ENCODE data around the gene CACNA1B.

Gene CACNA1B

DNA sequence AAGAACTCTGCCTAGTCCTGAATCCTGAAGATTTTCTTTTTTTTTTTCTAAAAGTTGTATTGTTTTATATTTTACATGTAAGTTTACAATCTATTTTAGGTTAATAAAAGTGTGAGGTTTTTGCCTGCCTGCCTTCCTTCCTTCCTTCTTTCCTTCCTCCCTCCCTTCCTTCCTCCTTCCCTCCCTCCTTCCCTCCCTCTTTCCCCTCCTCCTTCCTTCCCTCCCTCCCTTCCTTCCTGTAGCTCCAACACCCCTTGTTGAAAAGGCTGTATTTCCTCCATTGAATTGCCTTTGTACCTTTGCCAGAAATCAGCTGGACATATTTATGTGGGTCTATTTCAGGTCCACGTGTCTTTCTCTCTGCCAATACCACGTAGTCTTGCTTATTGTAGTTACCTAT is 46.6 kb downstream of the CACNA1B start:
- peak; percentile 48 for DNase-seq

DNA sequence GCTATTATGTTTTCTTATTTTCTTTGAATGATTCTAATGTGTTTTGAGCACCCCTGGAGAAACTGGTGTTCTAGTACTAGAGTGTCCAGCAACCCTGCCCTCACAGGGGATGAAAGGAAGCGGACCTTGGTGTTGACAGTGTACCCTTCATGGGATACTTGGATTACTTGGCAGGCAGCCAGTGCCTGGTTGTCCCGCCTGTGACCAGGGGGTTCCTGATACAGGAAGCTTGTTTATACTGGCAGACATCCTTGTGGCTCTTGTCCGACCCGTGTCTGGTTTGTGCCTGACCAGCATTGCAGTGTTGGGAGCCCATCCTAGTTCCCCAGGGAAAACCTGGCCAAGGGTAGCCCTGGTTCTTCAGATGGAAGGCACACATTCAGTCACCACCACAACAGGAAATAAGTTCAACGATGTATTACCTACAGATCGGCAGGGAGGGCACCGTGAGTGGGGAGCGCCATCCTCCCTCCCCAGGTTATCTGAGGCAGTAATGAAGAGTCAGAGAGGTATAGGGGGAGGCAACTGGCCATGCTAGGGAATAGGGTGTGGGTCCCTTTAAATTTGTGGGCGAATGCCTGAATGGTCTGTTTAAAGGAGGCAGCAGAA is 47.3 kb downstream of the CACNA1B start:
- peak; percentile 36 for DNase-seq

DNA sequence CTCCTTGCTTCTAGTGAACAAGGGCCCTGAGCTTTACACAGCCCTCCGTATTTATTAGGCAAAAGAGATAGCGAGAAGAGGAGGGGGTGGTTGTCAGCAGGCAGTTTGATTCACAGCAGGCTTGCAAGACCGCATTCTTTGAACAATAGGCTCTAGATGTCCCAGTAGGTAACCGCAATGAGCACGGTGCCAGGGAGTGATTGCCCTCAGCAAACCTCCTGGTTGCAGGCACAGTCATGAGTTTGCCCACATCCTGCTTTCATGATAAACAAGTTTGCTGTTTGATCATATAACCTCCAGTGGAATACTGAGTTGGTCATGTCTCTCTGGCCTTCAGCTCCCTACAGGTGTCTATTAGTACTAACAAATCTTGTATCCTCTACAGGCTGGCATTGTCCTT is 66.1 kb downstream of the CACNA1B start:
- DNase-seq: no peak

DNA sequence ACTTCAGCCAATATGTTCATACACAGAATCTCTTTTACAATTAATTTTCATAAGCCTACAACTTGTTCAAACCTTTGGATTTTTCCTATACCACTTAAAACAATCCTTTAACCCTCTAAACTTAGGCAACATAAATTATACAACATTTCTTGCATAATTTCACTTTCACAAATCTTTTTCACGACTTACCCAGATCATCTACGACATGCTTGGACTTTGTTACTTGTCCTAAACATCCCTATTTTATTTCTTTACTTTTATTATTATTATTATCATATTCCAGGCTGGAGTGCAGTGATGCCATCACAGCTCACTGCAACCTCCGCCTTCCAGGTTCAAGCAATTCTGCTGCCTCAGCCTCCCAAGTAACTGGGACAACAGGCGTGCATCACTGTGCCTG is 68.0 kb downstream of the CACNA1B start:
- no peak for DNase-seq

DNA sequence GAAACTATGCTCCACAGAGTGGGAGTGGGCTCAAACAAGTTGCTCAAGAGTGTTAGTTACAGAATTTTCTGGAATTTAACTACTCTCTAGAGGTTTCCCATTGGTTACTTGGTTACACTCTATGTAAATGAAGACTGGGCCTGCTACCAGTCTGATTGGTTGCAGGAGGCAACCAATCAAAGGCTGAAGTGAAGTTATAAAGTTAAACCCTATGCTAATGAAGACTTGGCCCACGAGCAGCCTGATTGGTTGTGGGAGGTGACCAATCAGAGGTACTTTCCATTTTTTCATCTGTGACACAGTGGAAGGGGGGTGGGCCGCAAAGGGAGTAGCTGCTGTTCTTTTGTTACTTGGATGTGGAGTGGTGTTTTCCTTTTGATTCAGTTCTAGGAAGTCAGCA is 69.4 kb downstream of the CACNA1B start:
- no peak for DNase-seq

DNA sequence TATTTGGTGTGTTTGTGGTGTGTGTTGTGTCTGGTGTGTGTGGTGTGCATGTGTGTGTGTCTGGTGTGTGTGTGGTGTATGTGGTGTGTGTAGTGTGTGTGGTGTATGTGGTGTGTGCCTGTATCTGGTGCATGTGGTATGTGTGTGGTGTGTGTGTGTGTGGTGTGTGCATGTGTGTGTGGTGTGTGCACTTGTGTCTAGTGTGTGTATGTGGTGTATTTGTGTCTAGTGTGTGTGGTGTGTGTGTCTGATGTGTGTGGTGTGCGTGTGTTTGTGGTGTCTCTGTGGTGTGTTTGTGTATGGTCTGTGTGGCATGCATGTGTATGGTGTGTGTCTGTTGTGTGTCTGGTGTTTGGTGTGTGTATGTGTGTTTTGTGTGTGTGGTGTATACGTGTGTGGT is 71.1 kb downstream of the CACNA1B start:
- no peak for DNase-seq

DNA sequence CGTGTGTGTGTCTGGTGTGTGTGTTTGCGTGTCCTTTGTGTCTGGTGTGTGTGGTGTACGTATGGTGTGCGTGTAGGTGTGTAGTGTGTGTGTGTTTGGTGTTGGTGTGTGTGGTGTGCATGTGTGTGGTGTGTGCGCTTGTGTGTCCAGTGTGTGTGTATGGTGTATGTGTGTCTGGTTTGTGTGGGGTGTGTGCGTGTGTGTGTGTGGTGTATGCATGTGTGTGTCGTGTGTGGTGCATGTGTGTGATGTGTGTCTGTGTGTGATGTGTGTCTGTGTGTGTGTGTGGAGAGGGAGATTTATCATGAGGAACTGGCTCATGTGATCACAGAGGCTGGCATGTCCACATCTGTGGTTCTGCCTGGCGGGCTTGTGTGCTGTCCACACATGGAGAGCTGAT is 71.7 kb downstream of the CACNA1B start:
- DNase-seq: no peak

DNA sequence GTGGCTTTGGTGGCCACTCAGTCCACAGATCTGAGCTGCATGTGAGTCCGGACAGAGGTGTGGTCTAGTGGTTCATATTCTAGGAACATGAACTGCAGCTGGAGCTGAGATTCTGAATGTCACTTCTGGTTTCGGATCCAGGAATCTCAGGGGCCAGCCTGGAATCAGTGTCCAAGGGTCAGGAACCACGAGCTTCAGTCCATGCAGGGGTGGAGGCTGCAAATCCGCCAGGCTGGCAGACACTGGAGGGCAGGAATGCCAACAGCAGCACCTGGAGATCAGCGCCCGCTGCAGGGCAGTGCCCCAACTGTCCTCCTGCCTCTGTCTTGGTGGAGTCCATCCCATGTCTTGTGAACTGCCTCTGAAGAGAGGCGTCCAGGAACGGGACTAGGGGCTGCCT is 73.5 kb downstream of the CACNA1B start:
- no peak for DNase-seq

DNA sequence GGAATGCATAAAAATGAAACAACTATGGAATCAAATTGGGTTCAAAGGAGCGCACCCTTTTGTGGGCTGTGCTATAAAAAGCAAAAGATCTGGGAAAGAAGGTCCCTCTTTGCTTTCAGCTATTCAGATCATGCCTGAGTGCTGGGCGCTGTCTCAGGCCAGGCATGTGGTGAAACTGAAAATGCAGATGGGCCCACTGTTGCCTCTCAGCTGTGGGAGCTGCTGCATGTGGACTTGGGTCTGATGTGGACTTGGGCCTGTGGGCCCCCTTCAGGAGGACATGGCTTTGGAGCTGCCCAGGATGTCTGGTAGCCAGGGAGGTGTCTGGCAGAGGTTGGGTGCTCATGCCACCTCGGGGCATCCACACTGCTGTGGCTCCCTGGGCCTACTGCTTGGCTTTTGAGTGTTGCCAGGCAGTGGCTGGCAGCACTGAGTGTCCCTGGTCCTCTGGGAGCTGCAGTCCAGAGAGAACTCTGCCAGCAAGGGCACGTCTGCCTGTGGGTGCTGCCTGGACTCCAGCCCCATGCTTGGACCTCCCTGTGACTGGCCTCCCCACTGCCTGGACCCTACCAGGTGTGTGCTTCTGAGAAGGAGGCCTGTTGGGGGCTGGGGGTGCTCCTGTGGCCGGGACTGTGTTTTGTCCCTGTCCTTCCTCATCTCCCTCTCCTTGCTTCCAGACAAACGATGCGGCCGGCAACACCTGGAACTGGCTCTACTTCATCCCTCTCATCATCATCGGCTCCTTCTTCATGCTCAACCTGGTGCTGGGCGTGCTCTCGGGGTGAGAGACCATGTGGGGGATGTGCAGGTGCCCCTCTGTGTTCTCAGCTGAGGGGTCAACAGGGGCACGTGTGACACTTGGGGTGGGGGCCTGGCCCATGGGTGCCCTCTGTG is 74.3 kb downstream of the CACNA1B start:
- DNase-seq: no peak

DNA sequence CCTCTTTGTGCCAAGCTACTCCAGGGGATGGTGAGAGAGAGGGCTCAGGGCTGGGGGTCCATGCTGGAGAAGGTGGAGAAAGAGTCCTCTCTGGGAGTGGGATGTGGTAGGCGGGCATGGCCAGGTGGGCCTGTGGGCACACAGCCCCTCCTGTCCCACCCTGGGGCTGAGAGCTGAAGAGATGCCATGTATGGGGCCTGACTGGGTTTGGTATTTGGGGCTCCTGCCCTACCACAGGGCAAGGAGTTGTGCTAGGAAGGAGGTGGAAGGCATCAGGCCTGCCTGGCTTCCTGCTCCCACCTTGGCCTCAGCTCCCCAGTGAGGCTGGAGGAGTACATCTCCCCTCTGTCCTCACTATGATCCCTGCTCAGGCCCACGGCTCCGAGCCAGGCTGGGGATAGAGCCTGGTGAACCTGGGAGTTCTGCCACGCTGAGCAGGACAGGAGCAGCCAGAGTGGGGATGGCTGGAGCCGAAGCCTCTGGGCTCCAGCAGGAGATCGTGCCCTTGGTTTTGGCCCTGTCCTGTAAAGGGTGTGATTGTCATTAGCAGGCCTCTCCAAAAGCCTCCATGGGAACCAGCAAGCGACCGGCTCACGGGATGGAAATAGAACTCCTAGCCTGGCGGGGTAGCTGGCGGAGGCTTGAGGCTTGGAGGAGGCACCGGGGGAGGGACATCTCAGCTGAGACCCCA is 75.5 kb downstream of the CACNA1B start:
- DNase-seq: no peak

DNA sequence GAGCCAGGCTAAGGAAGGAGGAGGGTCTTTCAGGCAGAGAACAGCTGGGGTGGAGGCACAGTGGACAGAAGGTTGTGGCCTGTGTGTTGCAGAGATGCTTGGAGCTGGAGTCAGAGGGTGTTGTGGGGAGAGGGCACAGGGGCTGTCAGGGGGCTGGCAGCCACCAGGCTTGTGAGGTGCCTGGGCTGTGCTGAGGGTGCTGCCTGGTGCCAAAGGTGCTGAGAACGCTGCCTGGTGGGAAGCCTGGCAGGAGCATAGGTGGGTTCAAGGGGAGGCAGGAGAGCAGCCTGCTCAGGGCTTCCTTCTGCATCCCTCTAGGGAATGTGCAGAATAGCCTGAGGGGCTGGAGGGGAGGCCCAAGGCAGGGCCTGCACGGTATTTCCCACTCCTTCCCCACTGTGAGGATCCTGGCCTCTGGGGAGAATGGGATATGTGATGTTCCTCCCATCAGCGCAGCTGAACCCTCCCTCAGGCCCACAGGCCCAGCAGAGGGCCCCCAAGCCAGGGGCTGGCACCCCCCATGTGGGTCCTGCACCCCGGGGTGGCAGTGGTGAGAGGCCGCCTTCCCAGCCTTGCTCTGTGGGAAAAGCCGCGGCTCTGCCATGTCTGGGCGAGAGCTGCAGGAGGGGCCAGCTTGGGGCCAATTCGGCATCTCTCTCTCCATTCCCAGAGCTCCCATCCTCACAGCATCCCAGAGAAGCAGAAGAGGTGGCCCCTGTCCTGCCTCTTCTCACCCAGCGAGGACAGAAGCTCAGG is 76.3 kb downstream of the CACNA1B start:
- DNase-seq: no peak

DNA sequence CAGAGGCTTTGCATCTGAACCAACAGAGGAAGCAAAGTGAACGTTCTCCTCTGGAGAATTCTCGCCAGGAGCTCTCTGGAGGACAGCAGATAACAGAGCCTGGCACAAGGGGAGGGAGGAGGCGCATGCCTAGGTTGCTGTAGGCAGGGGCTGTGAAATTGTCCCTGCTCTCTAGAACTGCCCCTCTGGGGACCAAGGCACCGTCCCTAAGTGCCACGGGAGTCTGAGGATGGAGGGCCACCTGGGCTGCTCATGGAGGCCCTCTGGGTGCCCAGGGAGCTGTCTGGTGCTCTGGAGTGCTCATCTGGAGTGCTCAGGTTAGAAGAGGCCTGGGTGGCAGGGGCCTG is 77.6 kb downstream of the CACNA1B start:
- no peak for DNase-seq

DNA sequence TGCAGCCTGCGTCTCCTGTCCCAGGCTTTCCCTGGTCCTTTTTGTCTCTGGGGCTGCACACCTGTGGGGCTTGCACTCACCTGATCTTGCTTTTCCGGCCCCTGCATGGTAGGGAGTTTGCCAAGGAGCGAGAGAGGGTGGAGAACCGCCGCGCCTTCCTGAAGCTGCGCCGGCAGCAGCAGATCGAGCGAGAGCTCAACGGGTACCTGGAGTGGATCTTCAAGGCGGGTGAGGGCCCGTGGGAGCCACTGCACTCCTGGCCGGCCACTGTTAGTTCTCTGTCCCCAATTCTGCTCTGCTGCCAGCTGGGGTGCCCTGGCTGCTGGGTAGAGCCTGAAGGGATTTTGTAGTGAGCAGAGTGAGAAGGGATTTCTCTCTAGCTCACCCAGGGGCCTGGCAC is 78.0 kb downstream of the CACNA1B start:
- no peak for DNase-seq

DNA sequence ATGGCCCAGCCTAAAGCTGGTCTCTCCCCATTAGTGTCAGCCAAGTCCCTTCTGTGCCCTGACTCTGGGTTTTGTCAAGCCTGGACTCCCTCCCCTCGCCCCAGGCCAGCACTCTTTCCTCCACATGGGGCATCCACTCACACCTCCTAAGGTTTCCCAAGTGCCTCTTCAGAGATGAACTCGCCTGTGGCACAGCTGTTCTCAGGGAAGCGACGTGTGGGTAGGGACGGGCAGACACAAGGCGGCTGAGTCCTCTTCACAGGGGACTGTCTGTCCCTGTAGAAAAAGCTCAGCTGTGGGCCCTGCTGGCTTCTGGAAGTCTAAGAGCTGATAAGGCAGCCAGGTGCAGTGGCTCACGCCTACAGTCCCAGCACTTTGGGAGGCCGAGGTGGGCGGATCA is 78.5 kb downstream of the CACNA1B start:
- DNase-seq: no peak

DNA sequence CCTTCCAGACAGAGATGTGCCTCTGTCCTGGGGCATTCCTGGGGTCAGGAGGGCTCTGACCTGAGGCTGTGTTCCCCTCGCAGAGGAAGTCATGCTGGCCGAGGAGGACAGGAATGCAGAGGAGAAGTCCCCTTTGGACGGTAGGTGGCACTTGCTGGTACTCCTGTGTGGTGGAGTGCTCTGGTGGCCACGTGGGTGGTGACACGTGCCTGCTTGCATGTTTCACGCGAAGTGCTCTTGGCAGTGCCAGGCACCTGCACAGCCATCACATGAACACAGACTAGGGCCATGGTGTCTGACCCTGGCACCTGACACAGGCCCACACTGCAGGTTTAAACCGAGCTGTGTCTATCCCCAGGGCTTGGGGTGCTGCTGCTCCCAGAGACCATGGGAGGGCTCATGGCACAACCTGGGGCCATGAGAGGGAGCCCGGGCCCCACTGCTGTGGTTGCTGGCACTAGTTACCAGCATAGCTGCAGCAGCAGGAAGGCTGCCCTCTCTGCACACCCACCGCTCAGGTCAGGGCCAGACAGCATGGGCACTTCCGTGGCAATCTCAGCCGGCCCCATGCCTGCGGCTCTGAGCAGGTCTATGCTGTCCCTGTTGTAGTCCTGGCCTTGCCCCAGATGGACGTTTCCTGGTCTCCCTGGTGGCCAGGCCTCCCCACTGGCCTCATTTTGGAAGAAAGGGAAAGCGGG is 79.3 kb downstream of the CACNA1B start:
- no peak for DNase-seq

DNA sequence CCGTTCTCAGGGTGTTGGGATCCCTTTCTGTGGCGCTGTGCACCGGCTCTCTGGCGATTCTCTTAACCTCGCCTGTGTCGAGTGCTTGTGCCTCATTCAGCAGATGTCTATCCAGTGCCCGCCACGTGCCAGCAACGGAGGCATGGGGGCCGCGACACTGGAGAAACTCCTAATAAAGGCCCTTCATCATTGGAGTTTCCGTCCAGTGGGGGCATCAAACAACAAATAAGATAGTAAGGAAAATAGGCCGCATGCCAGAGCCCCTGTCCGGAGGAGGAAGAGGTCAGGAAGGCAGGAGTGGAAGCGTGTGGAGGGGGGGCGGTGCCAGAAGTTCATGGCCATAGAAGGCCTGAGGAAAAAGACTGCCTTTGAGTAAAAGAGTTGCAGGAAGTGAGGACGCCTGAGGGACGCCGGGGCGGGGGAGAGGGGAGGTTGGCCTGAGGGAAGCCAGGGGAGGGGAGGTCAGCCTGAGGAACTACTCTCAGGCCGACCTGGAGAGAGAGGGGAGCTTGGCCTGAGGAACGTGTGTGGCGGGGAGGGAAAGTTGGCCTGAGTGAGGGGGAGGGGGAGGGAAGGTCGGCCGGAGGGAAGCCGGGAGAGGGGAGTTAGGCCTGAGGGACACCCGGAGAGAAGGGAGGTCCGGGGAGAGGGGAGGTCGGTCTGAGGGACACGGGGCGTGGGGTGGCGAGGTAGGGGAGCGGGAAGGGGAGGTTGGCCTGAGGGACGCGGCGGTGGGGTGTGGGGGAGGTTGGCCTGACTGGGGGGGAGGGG is 82.2 kb downstream of the CACNA1B start:
- no peak for DNase-seq

DNA sequence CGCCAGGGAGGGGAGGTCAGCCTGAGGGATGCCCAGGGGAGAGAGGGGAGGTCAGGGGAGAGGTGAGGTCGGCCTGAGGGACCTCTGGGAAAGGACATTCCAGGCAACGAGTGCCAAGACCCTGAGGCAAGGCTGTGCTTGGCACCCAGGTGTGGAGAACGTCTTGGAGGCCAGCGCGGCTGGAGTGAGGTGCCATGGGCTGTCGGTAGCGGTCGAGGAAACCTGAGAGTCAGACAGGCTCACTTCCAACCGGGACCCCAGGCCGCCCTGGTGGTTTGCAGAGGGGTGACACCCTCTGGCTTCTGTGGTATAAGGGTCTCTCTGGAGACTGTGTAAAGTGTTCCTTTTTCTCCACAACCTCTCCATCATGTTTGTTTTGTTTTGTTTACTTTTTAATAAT is 82.9 kb downstream of the CACNA1B start:
- DNase-seq: no peak

DNA sequence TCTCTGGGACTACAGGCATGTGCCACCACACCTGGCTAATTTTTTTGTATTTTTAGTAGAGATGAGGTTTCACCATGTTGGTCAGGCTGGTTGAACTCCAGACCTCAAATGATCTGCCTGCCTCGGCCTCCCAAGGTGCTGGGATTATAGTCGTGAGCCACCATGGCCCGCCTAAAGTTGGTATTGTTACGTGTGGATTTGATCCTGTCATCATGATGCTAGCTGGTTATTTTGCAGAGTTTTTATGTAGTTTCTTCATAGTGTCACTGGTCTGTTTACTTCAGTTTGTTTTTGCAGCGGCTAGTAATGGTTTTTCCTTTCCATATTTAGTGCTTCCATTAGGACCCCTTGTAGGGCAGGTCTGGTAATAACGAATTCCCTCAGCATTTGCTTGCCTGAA is 85.9 kb downstream of the CACNA1B start:
- DNase-seq: no peak

DNA sequence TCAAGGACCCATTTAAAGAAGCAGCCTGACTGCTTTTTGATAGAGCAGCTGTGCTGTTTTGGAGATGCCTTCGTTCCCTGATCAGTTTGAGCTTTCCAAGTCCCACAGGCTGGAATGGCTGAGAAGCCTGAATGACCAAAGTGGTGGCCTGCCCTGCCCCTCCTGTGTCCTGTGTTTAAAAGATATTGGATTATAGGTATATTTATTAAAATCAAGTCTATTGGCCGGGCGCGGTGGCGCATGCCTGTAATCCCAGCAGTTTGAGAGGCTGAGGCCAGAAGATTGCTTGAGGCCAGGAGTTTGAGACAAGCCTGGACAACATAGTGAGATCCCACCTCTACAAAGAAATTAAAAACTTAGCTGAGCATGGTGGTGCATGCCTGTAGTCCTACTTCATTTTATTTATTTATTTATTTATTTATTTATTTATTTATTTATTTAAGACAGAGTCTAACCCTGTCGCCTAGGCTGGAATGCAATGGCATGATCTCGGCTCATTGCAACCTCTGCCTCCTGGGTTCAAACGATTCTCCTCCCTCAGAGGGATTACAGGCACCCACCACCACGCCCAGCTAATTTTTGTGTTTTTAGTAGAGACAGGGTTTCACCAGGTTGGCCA is 87.7 kb downstream of the CACNA1B start:
- no peak for DNase-seq

DNA sequence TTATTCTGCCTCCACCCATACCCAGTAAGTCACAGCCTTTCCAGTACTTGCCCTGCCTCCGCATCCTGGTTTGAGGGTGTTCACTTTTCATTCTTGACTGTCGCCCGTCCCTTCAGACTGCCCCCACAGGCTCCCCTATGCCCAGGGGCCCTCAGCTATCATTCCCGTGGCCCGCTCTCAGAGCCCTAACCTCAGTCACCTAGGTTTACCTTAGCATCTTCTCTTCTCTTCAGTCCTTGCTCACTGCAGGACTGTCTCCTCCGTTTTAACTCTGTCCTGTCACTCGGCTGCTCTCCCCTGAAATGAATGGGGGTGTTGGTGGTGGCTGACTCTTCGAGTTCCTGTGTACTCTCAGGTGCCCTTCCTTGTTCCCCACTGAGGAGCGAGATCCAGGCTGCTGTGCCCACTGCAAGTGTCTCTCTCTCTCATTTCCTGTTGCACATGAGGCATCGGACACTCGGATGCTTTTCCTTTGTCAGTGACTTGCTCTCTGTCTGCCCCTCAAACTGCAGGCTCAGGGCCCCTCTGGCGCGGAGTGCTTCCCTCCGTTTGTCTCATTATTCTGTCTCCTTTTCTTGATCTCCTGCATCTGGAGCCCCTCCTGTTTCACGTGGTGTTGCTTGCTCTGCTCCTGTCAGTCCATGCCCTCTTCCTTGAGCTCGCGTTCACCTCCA is 89.8 kb downstream of the CACNA1B start:
- DNase-seq: no peak

DNA sequence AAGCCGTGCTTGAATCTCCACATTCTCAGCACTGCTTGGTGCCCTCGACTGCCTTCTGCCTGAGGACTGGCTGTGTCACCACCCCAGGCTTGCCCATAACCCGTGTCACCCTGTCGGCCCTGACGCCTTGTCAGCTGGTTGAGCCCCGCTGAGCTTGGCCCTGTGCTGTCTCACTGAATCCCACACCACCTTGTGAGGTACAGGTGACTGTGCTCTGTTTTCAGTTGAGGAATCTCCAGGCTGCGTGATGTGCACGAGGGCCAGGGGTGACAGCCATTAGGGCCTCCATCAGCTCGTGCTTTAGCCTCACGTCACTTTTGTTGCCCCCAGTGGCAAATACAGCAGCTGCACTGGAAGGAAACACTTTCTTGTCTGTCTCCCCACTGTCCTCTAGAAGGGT is 90.7 kb downstream of the CACNA1B start:
- DNase-seq: no peak

Measured in NCI-H69 (cell line).